ENCODE data around the gene CRYGC.
"Not testable (repeated sequence)": the region's sequence is repeated elsewhere in the genome, so short reads cannot be mapped to it uniquely, and the experiment has no call there.

The CRYGC gene

GRCh38 chr2:208139447-208139846, 9.8 kb upstream of the CRYGC start:
- Histone ChIP-seq H3K4me1 (ENCODE audit: control insufficient read depth, low read length) (no peaks in the 10 kb centered on the region), H3K4me2 (ENCODE audit: low read length) (no peak overlapping the region), H3K27me3 (ENCODE audit: control insufficient read depth, low read length) (no peaks in the 10 kb centered on the region), H3F3A (ENCODE audit: control insufficient read depth, insufficient read depth) (no peaks in the 10 kb centered on the region), H3K36me3 (ENCODE audit: control insufficient read depth, low read length) (no peaks in the 10 kb centered on the region), H3K27ac (ENCODE audit: low read depth, low read length) (no peak overlapping the region), H4K20me1 (ENCODE audit: control insufficient read depth, insufficient read depth, low read depth, low read length) (no peaks in the 10 kb centered on the region), H3K4me3 (ENCODE audit: low read length) (no peak overlapping the region), H3K9me2 (replicated peaks; ENCODE audit: control insufficient read depth, low read length) (no peaks in the 10 kb centered on the region), H3K79me2 (ENCODE audit: control insufficient read depth, low read length) (no peaks in the 10 kb centered on the region), H3K9me3 (ENCODE audit: control insufficient read depth, insufficient read depth, low read length) (no peaks in the 10 kb centered on the region)
- TF ChIP-seq, protein P1, sequence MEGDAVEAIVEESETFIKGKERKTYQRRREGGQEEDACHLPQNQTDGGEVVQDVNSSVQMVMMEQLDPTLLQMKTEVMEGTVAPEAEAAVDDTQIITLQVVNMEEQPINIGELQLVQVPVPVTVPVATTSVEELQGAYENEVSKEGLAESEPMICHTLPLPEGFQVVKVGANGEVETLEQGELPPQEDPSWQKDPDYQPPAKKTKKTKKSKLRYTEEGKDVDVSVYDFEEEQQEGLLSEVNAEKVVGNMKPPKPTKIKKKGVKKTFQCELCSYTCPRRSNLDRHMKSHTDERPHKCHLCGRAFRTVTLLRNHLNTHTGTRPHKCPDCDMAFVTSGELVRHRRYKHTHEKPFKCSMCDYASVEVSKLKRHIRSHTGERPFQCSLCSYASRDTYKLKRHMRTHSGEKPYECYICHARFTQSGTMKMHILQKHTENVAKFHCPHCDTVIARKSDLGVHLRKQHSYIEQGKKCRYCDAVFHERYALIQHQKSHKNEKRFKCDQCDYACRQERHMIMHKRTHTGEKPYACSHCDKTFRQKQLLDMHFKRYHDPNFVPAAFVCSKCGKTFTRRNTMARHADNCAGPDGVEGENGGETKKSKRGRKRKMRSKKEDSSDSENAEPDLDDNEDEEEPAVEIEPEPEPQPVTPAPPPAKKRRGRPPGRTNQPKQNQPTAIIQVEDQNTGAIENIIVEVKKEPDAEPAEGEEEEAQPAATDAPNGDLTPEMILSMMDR (IDR thresholded peaks at IDR 0.05; ENCODE audit: low read depth, low read length, poor library complexity, severe bottlenecking): no peak
- no peak for TF ChIP-seq EZH2phosphoT487 (IDR thresholded peaks at IDR 0.05; ENCODE audit: borderline replicate concordance, low read length)

- H3K36me3 ChIP-seq (ENCODE audit: control insufficient read depth, low read length); H3K4me2 ChIP-seq (ENCODE audit: low read length); H3K27me3 ChIP-seq (ENCODE audit: control insufficient read depth, low read length); H3K4me1 ChIP-seq (ENCODE audit: control insufficient read depth, low read length); H3K79me2 ChIP-seq (ENCODE audit: control insufficient read depth, low read length); H3K4me3 ChIP-seq (ENCODE audit: low read length); H3K27ac ChIP-seq (ENCODE audit: low read depth, low read length); H3K9me3 ChIP-seq (ENCODE audit: control insufficient read depth, insufficient read depth, low read length); H3F3A ChIP-seq (ENCODE audit: control insufficient read depth, insufficient read depth); H4K20me1 ChIP-seq (ENCODE audit: control insufficient read depth, insufficient read depth, low read depth, low read length); H3K9me2 ChIP-seq (replicated peaks; ENCODE audit: control insufficient read depth, low read length): not testable (repeated sequence)
Observed at GRCh38 chr2:208138334-208138733, 8.7 kb upstream of the CRYGC start.

- no peaks in the 10 kb centered on the region for H4K20me1 ChIP-seq (ENCODE audit: control insufficient read depth, insufficient read depth, low read depth, low read length)
- no peaks in the 10 kb centered on the region for H3K36me3 ChIP-seq (ENCODE audit: control insufficient read depth, low read length)
- H3K27ac ChIP-seq (ENCODE audit: low read depth, low read length): no peak overlapping the region
- H3K79me2 ChIP-seq (ENCODE audit: control insufficient read depth, low read length): no peaks in the 10 kb centered on the region
- TF ChIP-seq EZH2phosphoT487 (IDR thresholded peaks at IDR 0.05; ENCODE audit: borderline replicate concordance, low read length): no peak
- TF ChIP-seq, protein P1 (IDR thresholded peaks at IDR 0.05; ENCODE audit: low read depth, low read length, poor library complexity, severe bottlenecking): no peak
- no peak overlapping the region for H3K4me2 ChIP-seq (ENCODE audit: low read length)
- no peaks in the 10 kb centered on the region for H3K9me3 ChIP-seq (ENCODE audit: control insufficient read depth, insufficient read depth, low read length)
- no peaks in the 10 kb centered on the region for H3F3A ChIP-seq (ENCODE audit: control insufficient read depth, insufficient read depth)
- H3K9me2 ChIP-seq (replicated peaks; ENCODE audit: control insufficient read depth, low read length): no peaks in the 10 kb centered on the region
- no peaks in the 10 kb centered on the region for H3K4me1 ChIP-seq (ENCODE audit: control insufficient read depth, low read length)
- no peaks in the 10 kb centered on the region for H3K27me3 ChIP-seq (ENCODE audit: control insufficient read depth, low read length)
- no peak overlapping the region for H3K4me3 ChIP-seq (ENCODE audit: low read length)
Observed at GRCh38 chr2:208136716-208137094, 7.1 kb upstream of the CRYGC start.

- Histone ChIP-seq H3K4me3 (ENCODE audit: low read length) (no peak overlapping the region), H3K9me3 (ENCODE audit: control insufficient read depth, insufficient read depth, low read length) (no peaks in the 10 kb centered on the region), H3K9me2 (replicated peaks; ENCODE audit: control insufficient read depth, low read length) (no peaks in the 10 kb centered on the region), H3K79me2 (ENCODE audit: control insufficient read depth, low read length) (no peaks in the 10 kb centered on the region), H3K4me2 (ENCODE audit: low read length) (no peak overlapping the region), H3K27me3 (ENCODE audit: control insufficient read depth, low read length) (no peaks in the 10 kb centered on the region), H3K4me1 (ENCODE audit: control insufficient read depth, low read length) (no peaks in the 10 kb centered on the region), H3K36me3 (ENCODE audit: control insufficient read depth, low read length) (no peaks in the 10 kb centered on the region), H3F3A (ENCODE audit: control insufficient read depth, insufficient read depth) (no peaks in the 10 kb centered on the region), H4K20me1 (ENCODE audit: control insufficient read depth, insufficient read depth, low read depth, low read length) (no peaks in the 10 kb centered on the region), H3K27ac (ENCODE audit: low read depth, low read length) (no peak overlapping the region)
- TF ChIP-seq, protein P1 (IDR thresholded peaks at IDR 0.05; ENCODE audit: low read depth, low read length, poor library complexity, severe bottlenecking): no peak
- TF ChIP-seq EZH2phosphoT487 (IDR thresholded peaks at IDR 0.05; ENCODE audit: borderline replicate concordance, low read length): no peak
Observed at GRCh38 chr2:208135794-208136715, 6.4 kb upstream of the CRYGC start.
